Stimulated activated CD8-positive, alpha-beta memory T cell treated with anti-CD3 and anti-CD28 coated beads, Interleukin-15, amount 100 ng/mL, for 1 hour (primary cell): ENCODE data around the gene POU2AF1.

Experiments
- DNase-seq: peaks from one replicate; pipeline ENCODE4 v3.0.0-alpha.2; 2020; ENCODE audit warnings: low read depth

The POU2AF1 gene

GRCh38 chr11:111319296-111319695 lies 59.8 kb downstream of the POU2AF1 start:
- no peak for DNase-seq

GRCh38 chr11:111312076-111312475 lies 67.0 kb downstream of the POU2AF1 start:
- no peak for DNase-seq

- DNase-seq: no peak
Measured at GRCh38 chr11:111310723-111311122, 68.4 kb downstream of the POU2AF1 start.

GRCh38 chr11:111310088-111310487 lies 69.0 kb downstream of the POU2AF1 start:
- no peak for DNase-seq

- no peak for DNase-seq
Measured at GRCh38 chr11:111309215-111309915, 69.7 kb downstream of the POU2AF1 start.

GRCh38 chr11:111308140-111308539 lies 70.9 kb downstream of the POU2AF1 start:
- DNase-seq: no peak

- no peak for DNase-seq
Measured at GRCh38 chr11:111307472-111308108, 71.5 kb downstream of the POU2AF1 start.

- no peak for DNase-seq
Measured at GRCh38 chr11:111306321-111306720, 72.8 kb downstream of the POU2AF1 start.

- DNase-seq: no peak
Measured at GRCh38 chr11:111305876-111306275, 73.2 kb downstream of the POU2AF1 start.

- DNase-seq: no peak
Measured at GRCh38 chr11:111305162-111305802, 73.8 kb downstream of the POU2AF1 start.

- no peak for DNase-seq
Measured at GRCh38 chr11:111303461-111303860, 75.6 kb downstream of the POU2AF1 start.

- DNase-seq: no peak
Measured at GRCh38 chr11:111302298-111302697, 76.8 kb downstream of the POU2AF1 start.
